ENCODE results near the gene EARS2. TPM values are rescaled to one million over a fixed set of nuclear protein-coding genes. Genes with fewer than 3 reads are reported as not detected.

The EARS2 gene
- total RNA-seq, 1 donor from 2014 or later: 26.6 TPM

- no peak overlapping the region for H3K4me3 Mint-ChIP-seq (ENCODE audit: low read depth)
- no peaks in the 10 kb centered on the region for H3K27me3 Mint-ChIP-seq (ENCODE audit: low read depth)
- DNase-seq (ENCODE audit: low spot score): no peak
- H3K9me3 Mint-ChIP-seq: no peaks in the 10 kb centered on the region
- H3K4me1 Mint-ChIP-seq (ENCODE audit: low read depth): peaks cover 63% of the 10 kb centered on the region
- no peak overlapping the region for H3K27ac Mint-ChIP-seq
- peaks cover 41% of the 10 kb centered on the region for H3K36me3 Mint-ChIP-seq (ENCODE audit: low read depth)
- intact Hi-C loops (cut with micrococcal nuclease): loop anchor here (2.0 to 10.0 kb wide), 4 partner anchors 51 to 139 kb away; partner anchors contain the start of genes COG7, DCTN5, EARS2 and NDUFAB1
Measured at GRCh38 chr16:23505671-23506605, 51.2 kb downstream of the EARS2 start.

DNA sequence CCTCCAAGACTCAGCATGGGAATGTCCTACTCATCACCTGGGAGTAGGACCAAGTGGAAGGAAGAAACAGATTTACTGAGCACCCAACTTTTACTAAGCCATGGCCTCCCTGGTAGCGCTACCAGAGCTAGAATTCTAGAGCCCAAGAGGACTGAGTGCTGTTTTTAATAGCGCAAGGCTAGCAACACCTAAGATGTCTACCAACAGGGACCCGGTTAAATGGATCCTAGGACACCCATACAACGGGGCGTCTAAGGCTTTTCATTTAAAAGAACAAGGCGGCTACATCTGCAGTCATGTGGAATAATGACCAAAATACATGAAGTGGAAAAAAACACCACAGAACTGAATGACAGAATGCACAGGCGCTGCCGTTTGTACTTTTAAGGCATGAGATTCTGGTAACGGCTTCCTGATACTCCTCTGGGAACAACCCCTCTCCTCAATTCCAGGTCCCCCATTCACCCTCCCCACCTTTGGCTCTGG is 51.9 kb downstream of the EARS2 start:
- Mint-ChIP-seq H3K4me3 (ENCODE audit: low read depth) (peak overlapping the region; percentile 15), H3K4me1 (ENCODE audit: low read depth) (peaks cover 64% of the 10 kb centered on the region), H3K27ac (peak overlapping the region; percentile 77), H3K9me3 (no peaks in the 10 kb centered on the region), H3K36me3 (ENCODE audit: low read depth) (peaks cover 44% of the 10 kb centered on the region), H3K27me3 (ENCODE audit: low read depth) (no peaks in the 10 kb centered on the region)
- intact Hi-C loops (cut with micrococcal nuclease): loop anchor here (2.0 to 10.0 kb wide), 4 partner anchors 50 to 140 kb away; partner anchors contain the start of genes COG7, DCTN5, EARS2 and NDUFAB1
- DNase-seq (ENCODE audit: low spot score): no peak

DNA sequence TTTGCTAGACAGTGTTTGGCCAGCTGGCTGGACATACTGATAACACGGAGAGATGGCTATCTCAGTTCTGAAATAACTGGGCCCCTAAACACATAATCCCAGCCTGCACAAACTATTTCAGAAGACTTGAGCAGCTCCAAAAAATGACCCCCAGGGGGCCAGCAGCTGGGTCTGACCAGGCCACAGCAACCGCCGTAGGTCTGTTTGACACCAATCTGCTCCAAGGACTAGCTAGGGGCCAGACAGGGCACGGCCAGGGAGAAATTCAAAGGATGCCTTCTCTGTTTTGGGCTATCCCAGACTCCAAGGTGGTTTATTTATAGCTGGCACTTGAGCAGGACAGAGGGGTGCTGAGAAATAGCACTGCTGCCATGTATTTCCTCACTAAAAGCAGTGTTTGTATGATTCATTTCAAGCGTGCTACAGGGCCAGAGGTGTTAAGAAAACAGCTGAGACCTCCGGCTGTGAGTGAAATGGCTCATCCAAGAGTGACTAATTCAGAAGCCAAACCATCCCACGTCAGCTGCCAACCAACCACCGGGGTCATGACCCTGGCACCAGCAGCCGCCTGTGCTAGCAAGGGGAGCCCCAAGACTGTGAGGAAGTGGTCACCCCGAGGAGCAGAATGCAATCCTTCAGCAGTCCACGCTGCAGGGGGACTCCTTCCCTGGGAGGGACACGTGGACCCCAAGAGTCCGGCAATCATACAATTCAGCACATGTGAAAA is 52.5 kb downstream of the EARS2 start:
- peak overlapping the region; percentile 77 for H3K27ac Mint-ChIP-seq
- intact Hi-C loops (cut with micrococcal nuclease): loop anchor here (2.0 to 10.0 kb wide), 4 partner anchors 50 to 140 kb away; partner anchors contain the start of genes COG7, DCTN5, EARS2 and NDUFAB1
- H3K4me1 Mint-ChIP-seq (ENCODE audit: low read depth): peaks cover 64% of the 10 kb centered on the region

GRCh38 chr16:23504076-23504452 is 53.1 kb downstream of the EARS2 start:
- no peaks in the 10 kb centered on the region for H3K27me3 Mint-ChIP-seq (ENCODE audit: low read depth)
- intact Hi-C loops (cut with micrococcal nuclease): loop anchor here (2.0 to 10.0 kb wide), 4 partner anchors 49 to 141 kb away; partner anchors contain the start of genes COG7, DCTN5, EARS2 and NDUFAB1
- no peak for DNase-seq (ENCODE audit: low spot score)
- H3K36me3 Mint-ChIP-seq (ENCODE audit: low read depth): peaks cover 38% of the 10 kb centered on the region
- H3K9me3 Mint-ChIP-seq: no peaks in the 10 kb centered on the region
- H3K4me1 Mint-ChIP-seq (ENCODE audit: low read depth): peaks cover 60% of the 10 kb centered on the region
- H3K4me3 Mint-ChIP-seq (ENCODE audit: low read depth): no peak overlapping the region
- peak overlapping the region; percentile 26 for H3K27ac Mint-ChIP-seq

More for the DNA sequence above, 52.5 kb downstream of the EARS2 start:
- peak; percentile 68 for DNase-seq (ENCODE audit: low spot score)
- Mint-ChIP-seq H3K27me3 (ENCODE audit: low read depth) (no peaks in the 10 kb centered on the region), H3K4me3 (ENCODE audit: low read depth) (peak overlapping the region; percentile 15), H3K9me3 (no peaks in the 10 kb centered on the region), H3K36me3 (ENCODE audit: low read depth) (peaks cover 43% of the 10 kb centered on the region)

DNA sequence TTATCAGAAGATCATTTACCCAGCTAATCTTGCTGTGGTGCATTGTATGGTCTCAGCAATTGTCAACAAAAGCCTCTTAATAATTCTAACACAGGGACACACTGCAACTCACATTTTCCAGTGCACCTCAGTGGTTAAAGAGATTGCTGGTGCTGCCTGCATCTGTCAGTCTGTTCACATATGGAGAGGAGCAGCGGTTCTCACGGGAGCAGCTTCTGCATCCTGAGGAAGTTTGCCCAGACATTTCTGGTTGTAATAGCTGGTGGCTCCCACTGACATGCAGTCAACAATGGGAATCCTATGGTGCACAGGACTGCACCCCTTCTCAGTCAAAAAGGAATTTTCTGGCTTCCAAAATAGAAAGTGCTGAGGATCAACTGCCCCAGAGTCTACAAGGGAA is 54.7 kb downstream of the EARS2 start:
- intact Hi-C loops (cut with micrococcal nuclease): loop anchor here (10.0 kb wide), 3 partner anchors 48 to 142 kb away; partner anchors contain the start of genes COG7, DCTN5, NDUFAB1 and PALB2
- H3K4me3 Mint-ChIP-seq (ENCODE audit: low read depth): no peak overlapping the region
- peaks cover 27% of the 10 kb centered on the region for H3K36me3 Mint-ChIP-seq (ENCODE audit: low read depth)
- H3K9me3 Mint-ChIP-seq: no peaks in the 10 kb centered on the region
- no peaks in the 10 kb centered on the region for H3K27me3 Mint-ChIP-seq (ENCODE audit: low read depth)
- H3K4me1 Mint-ChIP-seq (ENCODE audit: low read depth): peaks cover 56% of the 10 kb centered on the region
- no peak for DNase-seq (ENCODE audit: low spot score)
- no peak overlapping the region for H3K27ac Mint-ChIP-seq

DNA sequence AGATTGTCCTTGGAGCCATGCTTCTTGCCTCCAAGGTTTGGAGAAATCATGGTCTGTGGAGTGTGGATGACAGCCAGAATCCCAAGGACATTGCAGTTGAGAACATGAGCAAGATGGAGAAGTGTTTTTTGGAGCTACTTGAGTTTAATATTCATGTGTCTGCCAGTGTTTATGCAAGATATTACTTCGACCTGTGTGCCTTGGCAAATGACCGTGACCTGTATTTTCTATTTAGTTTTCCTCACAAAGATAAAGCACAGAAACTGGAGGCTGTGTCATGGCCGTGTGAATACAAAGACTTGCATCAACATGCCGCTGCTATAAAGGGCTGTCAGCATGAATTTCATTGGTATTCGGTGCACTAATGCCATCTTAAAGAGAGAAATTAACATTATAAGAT is 55.9 kb downstream of the EARS2 start:
- Mint-ChIP-seq H3K27me3 (ENCODE audit: low read depth) (no peaks in the 10 kb centered on the region), H3K36me3 (ENCODE audit: low read depth) (peaks cover 26% of the 10 kb centered on the region), H3K4me3 (ENCODE audit: low read depth) (no peak overlapping the region), H3K27ac (no peak overlapping the region), H3K9me3 (no peaks in the 10 kb centered on the region), H3K4me1 (ENCODE audit: low read depth) (peaks cover 53% of the 10 kb centered on the region)
- DNase-seq (ENCODE audit: low spot score): no peak
- intact Hi-C loops (cut with micrococcal nuclease): loop anchor here (10.0 kb wide), 3 partner anchors 46 to 144 kb away; partner anchors contain the start of genes COG7, DCTN5, NDUFAB1 and PALB2

- Mint-ChIP-seq H3K4me3 (ENCODE audit: low read depth) (no peak overlapping the region), H3K4me1 (ENCODE audit: low read depth) (peaks cover 49% of the 10 kb centered on the region), H3K36me3 (ENCODE audit: low read depth) (peaks cover 23% of the 10 kb centered on the region), H3K27me3 (ENCODE audit: low read depth) (no peaks in the 10 kb centered on the region), H3K27ac (no peak overlapping the region), H3K9me3 (no peaks in the 10 kb centered on the region)
- DNase-seq (ENCODE audit: low spot score): no peak
- intact Hi-C loops (cut with micrococcal nuclease): loop anchor here (10.0 kb wide), 3 partner anchors 46 to 144 kb away; partner anchors contain the start of genes COG7, DCTN5, NDUFAB1 and PALB2
Measured at GRCh38 chr16:23500862-23501225, 56.3 kb downstream of the EARS2 start.

GRCh38 chr16:23500212-23500861 is 56.8 kb downstream of the EARS2 start:
- peaks cover 46% of the 10 kb centered on the region for H3K4me1 Mint-ChIP-seq (ENCODE audit: low read depth)
- no peak overlapping the region for H3K4me3 Mint-ChIP-seq (ENCODE audit: low read depth)
- no peaks in the 10 kb centered on the region for H3K27me3 Mint-ChIP-seq (ENCODE audit: low read depth)
- intact Hi-C loops (cut with micrococcal nuclease): loop anchor here (10.0 kb wide), 3 partner anchors 46 to 144 kb away; partner anchors contain the start of genes COG7, DCTN5, NDUFAB1 and PALB2
- DNase-seq (ENCODE audit: low spot score): no peak
- peaks cover 28% of the 10 kb centered on the region for H3K36me3 Mint-ChIP-seq (ENCODE audit: low read depth)
- no peak overlapping the region for H3K27ac Mint-ChIP-seq
- no peaks in the 10 kb centered on the region for H3K9me3 Mint-ChIP-seq

DNA sequence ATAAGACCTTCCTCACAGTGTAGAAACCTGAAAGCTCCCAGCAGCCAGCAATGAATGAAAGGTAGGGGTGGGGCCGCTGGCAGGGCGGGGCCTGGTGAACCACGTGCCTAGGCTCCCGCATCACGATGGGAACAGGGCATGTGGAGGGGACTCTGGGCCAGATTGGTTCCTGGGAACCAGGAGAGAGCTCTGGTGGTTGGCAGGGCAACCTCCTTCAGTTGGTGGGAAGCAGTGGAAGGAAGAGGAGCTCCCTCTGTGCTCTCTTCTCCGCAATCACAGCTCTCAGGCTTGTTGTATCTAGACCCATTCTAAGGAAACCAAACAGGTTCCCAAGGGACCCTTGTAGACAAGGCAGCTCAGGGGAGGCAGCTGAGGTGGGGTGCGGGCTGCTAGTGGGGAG is 57.3 kb downstream of the EARS2 start:
- no peak overlapping the region for H3K27ac Mint-ChIP-seq

GRCh38 chr16:23498863-23499262 is 58.3 kb downstream of the EARS2 start:
- no peaks in the 10 kb centered on the region for H3K9me3 Mint-ChIP-seq

More for the DNA sequence above, 57.3 kb downstream of the EARS2 start:
- Mint-ChIP-seq H3K36me3 (ENCODE audit: low read depth) (peaks cover 30% of the 10 kb centered on the region), H3K4me3 (ENCODE audit: low read depth) (no peak overlapping the region), H3K27me3 (ENCODE audit: low read depth) (no peaks in the 10 kb centered on the region), H3K9me3 (no peaks in the 10 kb centered on the region), H3K4me1 (ENCODE audit: low read depth) (peaks cover 43% of the 10 kb centered on the region)
- intact Hi-C loops (cut with micrococcal nuclease): loop anchor here (10.0 kb wide), 3 partner anchors 45 to 145 kb away; partner anchors contain the start of genes COG7, DCTN5, NDUFAB1 and PALB2
- no peak for DNase-seq (ENCODE audit: low spot score)

GRCh38 chr16:23497543-23497868 is 59.6 kb downstream of the EARS2 start:
- Mint-ChIP-seq H3K36me3 (ENCODE audit: low read depth) (peaks cover 38% of the 10 kb centered on the region), H3K4me3 (ENCODE audit: low read depth) (no peak overlapping the region), H3K27ac (no peak overlapping the region), H3K27me3 (ENCODE audit: low read depth) (no peaks in the 10 kb centered on the region), H3K9me3 (no peaks in the 10 kb centered on the region), H3K4me1 (ENCODE audit: low read depth) (peaks cover 26% of the 10 kb centered on the region)
- no peak for DNase-seq (ENCODE audit: low spot score)
- intact Hi-C loops (cut with micrococcal nuclease): no loop called here

More at GRCh38 chr16:23498863-23499262, 58.3 kb downstream of the EARS2 start:
- Mint-ChIP-seq H3K27me3 (ENCODE audit: low read depth) (no peaks in the 10 kb centered on the region), H3K4me3 (ENCODE audit: low read depth) (no peak overlapping the region), H3K36me3 (ENCODE audit: low read depth) (peaks cover 33% of the 10 kb centered on the region), H3K27ac (no peak overlapping the region), H3K4me1 (ENCODE audit: low read depth) (peaks cover 34% of the 10 kb centered on the region)
- no peak for DNase-seq (ENCODE audit: low spot score)
- intact Hi-C loops (cut with micrococcal nuclease): no loop called here
